ENCODE measurements around the gene BLID. TPM values are rescaled to one million over a fixed set of nuclear protein-coding genes. Genes with fewer than 3 reads are reported as not detected.

The BLID gene
- total RNA-seq, 2 experiments from 2014 or later, result not detected

- no peak for ATAC-seq
- H3K4me3 Mint-ChIP-seq, result no peak overlapping the region
- H3K36me3 Mint-ChIP-seq (ENCODE audit: low read depth), result no peaks in the 10 kb centered on the region
- POLR2A ChIA-PET, result no interaction called here
- no peaks in the 10 kb centered on the region for H3K9me3 Mint-ChIP-seq
- peaks cover 1% of the 10 kb centered on the region for H3K27me3 Mint-ChIP-seq
- intact Hi-C loops (cut with micrococcal nuclease), result no loop called here
- no peak overlapping the region for H3K27ac Mint-ChIP-seq
- CTCF ChIA-PET, result no interaction called here
- no peak for DNase-seq
- H3K4me1 Mint-ChIP-seq (ENCODE audit: low read depth), result no peaks in the 10 kb centered on the region
- TF ChIP-seq CTCF (IDR thresholded peaks at IDR 0.05), result no peak
Measured at GRCh38 chr11:122120096-122120495, 4.1 kb upstream of the BLID start.

DNA sequence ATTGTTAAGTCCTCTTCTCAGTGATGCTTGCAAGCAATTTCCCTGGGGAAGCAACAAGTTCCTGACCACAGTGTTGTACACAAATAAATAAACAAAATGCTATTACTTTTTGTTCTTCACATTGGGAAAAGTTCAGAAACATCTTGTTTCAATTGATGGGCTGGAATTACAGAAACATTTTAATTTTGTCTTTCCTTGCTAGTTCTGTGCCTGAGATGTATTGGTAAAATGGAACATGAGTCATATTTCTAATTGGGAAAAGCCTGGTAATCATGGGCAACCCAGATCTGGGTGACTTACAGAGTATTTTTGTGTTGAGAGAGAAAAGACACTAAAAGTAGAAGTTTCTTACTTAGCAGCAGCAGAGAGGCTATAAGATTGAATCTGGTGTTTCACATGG lies 576 bp upstream of the BLID start:
- H3K27ac Mint-ChIP-seq, result no peak overlapping the region
- H3K4me1 Mint-ChIP-seq (ENCODE audit: low read depth), result no peaks in the 10 kb centered on the region
- ChIA-PET CTCF (no interaction called here), POLR2A (no interaction called here)
- no peaks in the 10 kb centered on the region for H3K36me3 Mint-ChIP-seq (ENCODE audit: low read depth)
- intact Hi-C loops (cut with micrococcal nuclease), result no loop called here
- H3K4me3 Mint-ChIP-seq, result no peak overlapping the region
- ATAC-seq (no peak), DNase-seq (no peak)
- no peaks in the 10 kb centered on the region for H3K9me3 Mint-ChIP-seq
- H3K27me3 Mint-ChIP-seq, result peaks cover 1% of the 10 kb centered on the region
- TF ChIP-seq CTCF (IDR thresholded peaks at IDR 0.05), result no peak

DNA sequence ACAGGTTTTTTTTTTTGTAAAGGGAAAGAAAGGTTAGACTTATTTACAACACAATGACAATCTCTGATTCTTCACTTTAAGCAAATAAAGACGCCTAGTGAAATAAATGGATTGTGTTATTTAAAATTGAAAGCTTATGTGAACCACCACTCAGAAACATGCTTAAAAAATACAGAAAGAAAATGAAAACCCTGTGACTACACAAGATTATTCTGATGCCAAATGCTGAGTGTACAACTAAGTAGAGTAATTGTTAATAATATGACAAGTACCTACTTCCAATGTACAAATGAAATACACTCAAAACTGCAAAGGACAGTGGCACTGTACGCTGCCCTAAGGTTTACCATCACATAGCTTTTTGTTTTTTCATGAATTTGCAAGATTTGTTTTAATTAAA lies 1.0 kb downstream of the BLID start:
- intact Hi-C loops (cut with micrococcal nuclease), result no loop called here
- no peaks in the 10 kb centered on the region for H3K9me3 Mint-ChIP-seq
- no peaks in the 10 kb centered on the region for H3K36me3 Mint-ChIP-seq (ENCODE audit: low read depth)
- no peaks in the 10 kb centered on the region for H3K4me1 Mint-ChIP-seq (ENCODE audit: low read depth)
- H3K4me3 Mint-ChIP-seq, result no peak overlapping the region
- ChIA-PET CTCF (no interaction called here), POLR2A (no interaction called here)
- H3K27ac Mint-ChIP-seq, result no peak overlapping the region
- H3K27me3 Mint-ChIP-seq, result peaks cover 1% of the 10 kb centered on the region
- no peak for TF ChIP-seq CTCF (IDR thresholded peaks at IDR 0.05)
- ATAC-seq, result no peak
- no peak for DNase-seq

GRCh38 chr11:122113836-122114825 lies 1.9 kb downstream of the BLID start:
- H3K9me3 Mint-ChIP-seq, result no peaks in the 10 kb centered on the region
- CTCF ChIA-PET, result no interaction called here
- H3K36me3 Mint-ChIP-seq (ENCODE audit: low read depth), result no peaks in the 10 kb centered on the region

More at GRCh38 chr11:122113836-122114825, 1.9 kb downstream of the BLID start:
- POLR2A ChIA-PET, result no interaction called here
- no peak overlapping the region for H3K4me3 Mint-ChIP-seq
- ATAC-seq (no peak), DNase-seq (no peak)
- intact Hi-C loops (cut with micrococcal nuclease), result no loop called here
- TF ChIP-seq CTCF (IDR thresholded peaks at IDR 0.05), result no peak
- peaks cover 1% of the 10 kb centered on the region for H3K27me3 Mint-ChIP-seq
- no peak overlapping the region for H3K27ac Mint-ChIP-seq
- H3K4me1 Mint-ChIP-seq (ENCODE audit: low read depth), result no peaks in the 10 kb centered on the region
